HEK293T (cell line): ENCODE measurements around the gene PTPRM.

Experiments used
- ELF4 ChIP-seq: fragments of 450-650 bp; IDR thresholded peaks from 2 replicates; pipeline ENCODE4 v1.6.1; 2017; ENCODE audit warnings: antibody characterized with exemption
- FOXA1 ChIP-seq: fragments of 450-650 bp; IDR thresholded peaks from 2 replicates; pipeline ENCODE4 v1.6.1; 2016; ENCODE audit warnings: mild to moderate bottlenecking
- FOXK2 ChIP-seq: fragments of 450-650 bp; IDR thresholded peaks from 2 replicates; pipeline ENCODE4 v1.6.1; 2016; ENCODE audit warnings: mild to moderate bottlenecking
- FOXM1 ChIP-seq: fragments of 450-650 bp; IDR thresholded peaks from 2 replicates; pipeline ENCODE4 v1.6.1; 2017; ENCODE audit warnings: mild to moderate bottlenecking, borderline replicate concordance
- HDGF ChIP-seq: fragments of 450-650 bp; IDR thresholded peaks from 2 replicates; pipeline ENCODE4 v1.6.1; 2017; ENCODE audit warnings: antibody characterized with exemption, borderline replicate concordance
- L3MBTL2 ChIP-seq: fragments of 450-650 bp; conservative IDR thresholded peaks from 2 replicates; pipeline ENCODE4 v1.6.1; 2016; ENCODE audit warnings: mild to moderate bottlenecking
- LEF1 ChIP-seq: fragments of 450-650 bp; IDR thresholded peaks from 2 replicates; pipeline ENCODE4 v1.6.1; 2017; ENCODE audit warnings: mild to moderate bottlenecking, borderline replicate concordance
- SP1 ChIP-seq: fragments of 450-650 bp; IDR thresholded peaks from 2 replicates; pipeline ENCODE4 v1.6.1; 2017
- SUZ12 ChIP-seq: fragments of 450-650 bp; IDR thresholded peaks from 2 replicates; pipeline ENCODE4 v1.6.1; 2016; ENCODE audit warnings: mild to moderate bottlenecking
- TARDBP ChIP-seq: fragments of 450-650 bp; IDR thresholded peaks from 2 replicates; pipeline ENCODE4 v1.6.1; 2016

- TF ChIP-seq SP1, result no peak
- no peak for TF ChIP-seq ELF4
- TF ChIP-seq LEF1, result no peak
- TF ChIP-seq L3MBTL2, result no peak
- no peak for TF ChIP-seq FOXK2
- TF ChIP-seq TARDBP, result no peak
- no peak for TF ChIP-seq FOXA1
- no peak for TF ChIP-seq SUZ12
- no peak for TF ChIP-seq FOXM1
- TF ChIP-seq HDGF, result no peak
Measured at GRCh38 chr18:8337211-8337610, 770.1 kb downstream of the PTPRM start.
